DND-41 (cell line): ENCODE data around the gene MTRFR.

Source experiments
- CTCF ChIP-seq: IDR thresholded peaks from 2 replicates; pipeline ENCODE4 v1.5.1; 2012; ENCODE audit warnings: borderline replicate concordance, low read length, moderate library complexity, mild to moderate bottlenecking; ENCODE audit not compliant: poor library complexity, severe bottlenecking; ENCODE audit errors: extremely low read depth
- EZH2 ChIP-seq: IDR thresholded peaks from 3 replicates; pipeline ENCODE4 v1.6.1; 2012; ENCODE audit warnings: borderline replicate concordance, low read depth, mild to moderate bottlenecking, moderate library complexity, low read length, inconsistent platforms; ENCODE audit not compliant: severe bottlenecking

DNA sequence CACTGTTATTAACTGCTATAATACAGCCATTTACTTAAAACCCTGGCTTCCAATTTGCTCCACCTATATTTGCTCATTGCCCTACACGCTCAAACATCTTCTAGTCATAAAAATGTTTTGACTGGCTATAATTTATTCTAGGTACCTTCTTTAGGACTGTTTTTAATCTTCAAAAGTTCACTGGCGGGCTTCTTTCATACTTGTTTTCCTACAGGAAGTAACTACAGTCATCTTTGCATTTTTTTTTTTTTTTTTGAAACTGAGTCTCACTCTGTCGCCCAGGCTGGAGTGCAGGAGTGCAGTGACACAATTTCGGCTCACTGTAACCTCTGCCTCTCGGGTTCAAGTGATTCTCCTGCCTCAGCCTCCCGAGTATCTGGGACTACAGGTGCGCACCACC is 32.8 kb upstream of the MTRFR start:
- no peak for TF ChIP-seq CTCF
- TF ChIP-seq EZH2 = no peak
